Spleen (tissue), 7 donors: ENCODE data around the gene P2RY11.
A peak's percentile ranks its signal among the peaks of the same experiment; 100 is the strongest.

Experiments used
- CTCF ChIP-seq, 11 experiments: fragments of 200-600 bp in 7 of 11; fragments of 450-650 bp in 4 of 11; sonication (generic) in 4 of 11; IDR thresholded peaks in 8 of 11; conservative IDR thresholded peaks in 3 of 11; 1 replicate in 7 of 11; 2 replicates in 4 of 11; pipeline versions ENCODE4 v1.4.0 to v1.8.0; 2016 to 2021; ENCODE audit warnings: antibody characterized with exemption in 11 of 11, inconsistent platforms in 4 of 11, mild to moderate bottlenecking in 1 of 11
- POLR2A ChIP-seq, 3 donors: fragments of 450-650 bp; IDR thresholded peaks; one replicate each; pipeline ENCODE4 v1.5.1; 2017; ENCODE audit warnings: antibody characterized with exemption in 3 of 3, mild to moderate bottlenecking in 1 of 3
- POLR2AphosphoS5 ChIP-seq, 3 donors: sonication (generic); formaldehyde crosslinking; IDR thresholded peaks; one replicate each; pipeline ENCODE4 v1.5.1; 2017; ENCODE audit warnings: antibody characterized with exemption in 3 of 3
- donor health status: DM: no; HTN: no; CAD: no; lungs with moderate emphysema.
- donor health status: DM: no; HTN: no; CAD: no.
- donor health status: DM: no; HTN: no; CAD: no.

- TF ChIP-seq CTCF (IDR thresholded peaks at IDR 0.05 in 8 of 11, conservative IDR thresholded peaks at IDR 0.05 in 3 of 11) (no peak), POLR2AphosphoS5 (IDR thresholded peaks at IDR 0.05) (peak; percentile 5 to 66 (median 45)), POLR2A (IDR thresholded peaks at IDR 0.05) (no peak)
These were observed 3.3 kb downstream of the P2RY11 start for GRCh38 chr19:10114651-10115391.
